ENCODE data around the gene ZNF143.

Gene ZNF143

GRCh38 chr11:9455722-9456121, 5.1 kb upstream of the ZNF143 start:
- Histone ChIP-seq H3K36me3 (no peaks in the 10 kb centered on the region), H3K4me3 (ENCODE audit: low read depth, low read length) (no peak overlapping the region), H3K4me1 (no peaks in the 10 kb centered on the region), H3K9me3 (no peaks in the 10 kb centered on the region), H3K27me3 (no peaks in the 10 kb centered on the region)
- no peak for TF ChIP-seq CTCF (IDR thresholded peaks at IDR 0.05; ENCODE audit: low read depth, low read length)
- DNase-seq, result no peak

GRCh38 chr11:9459667-9460321, 1.0 kb upstream of the ZNF143 start:
- Histone ChIP-seq H3K36me3 (no peaks in the 10 kb centered on the region), H3K9me3 (no peaks in the 10 kb centered on the region), H3K4me1 (no peaks in the 10 kb centered on the region), H3K27me3 (no peaks in the 10 kb centered on the region), H3K4me3 (ENCODE audit: low read depth, low read length) (peak overlapping the region; percentile 96)
- TF ChIP-seq CTCF (IDR thresholded peaks at IDR 0.05; ENCODE audit: low read depth, low read length), result no peak
- no peak for DNase-seq

- DNase-seq, result peak; percentile 88
- no peaks in the 10 kb centered on the region for H3K36me3 ChIP-seq
- no peak for TF ChIP-seq CTCF (IDR thresholded peaks at IDR 0.05; ENCODE audit: low read depth, low read length)
- H3K4me1 ChIP-seq, result no peaks in the 10 kb centered on the region
- peak overlapping the region; percentile 77 for H3K4me3 ChIP-seq (ENCODE audit: low read depth, low read length)
- H3K9me3 ChIP-seq, result no peaks in the 10 kb centered on the region
- no peaks in the 10 kb centered on the region for H3K27me3 ChIP-seq
Observed at GRCh38 chr11:9461063-9461759, 399 bp downstream of the ZNF143 start.

GRCh38 chr11:9461760-9462134, 935 bp downstream of the ZNF143 start:
- Histone ChIP-seq H3K4me1 (no peaks in the 10 kb centered on the region), H3K36me3 (no peaks in the 10 kb centered on the region), H3K4me3 (ENCODE audit: low read depth, low read length) (peak overlapping the region; percentile 77), H3K27me3 (no peaks in the 10 kb centered on the region), H3K9me3 (no peaks in the 10 kb centered on the region)
- DNase-seq, result no peak
- TF ChIP-seq CTCF (IDR thresholded peaks at IDR 0.05; ENCODE audit: low read depth, low read length), result no peak

GRCh38 chr11:9462172-9462799, 1.5 kb downstream of the ZNF143 start:
- DNase-seq, result no peak
- Histone ChIP-seq H3K9me3 (no peaks in the 10 kb centered on the region), H3K36me3 (no peaks in the 10 kb centered on the region), H3K4me1 (no peaks in the 10 kb centered on the region), H3K27me3 (no peaks in the 10 kb centered on the region), H3K4me3 (ENCODE audit: low read depth, low read length) (peak overlapping the region; percentile 77)
- TF ChIP-seq CTCF (IDR thresholded peaks at IDR 0.05; ENCODE audit: low read depth, low read length), result no peak
